DMS53 treated with DMSO at 0.1 percent for 48 hours (cell line): ENCODE data around the gene CHN2.

Source experiments
- DNase-seq: peaks from one replicate; lab custom pipeline; 2025; ENCODE audit not compliant: unreplicated experiment; lab: John Stamatoyannopoulos, UW

Gene CHN2

DNA sequence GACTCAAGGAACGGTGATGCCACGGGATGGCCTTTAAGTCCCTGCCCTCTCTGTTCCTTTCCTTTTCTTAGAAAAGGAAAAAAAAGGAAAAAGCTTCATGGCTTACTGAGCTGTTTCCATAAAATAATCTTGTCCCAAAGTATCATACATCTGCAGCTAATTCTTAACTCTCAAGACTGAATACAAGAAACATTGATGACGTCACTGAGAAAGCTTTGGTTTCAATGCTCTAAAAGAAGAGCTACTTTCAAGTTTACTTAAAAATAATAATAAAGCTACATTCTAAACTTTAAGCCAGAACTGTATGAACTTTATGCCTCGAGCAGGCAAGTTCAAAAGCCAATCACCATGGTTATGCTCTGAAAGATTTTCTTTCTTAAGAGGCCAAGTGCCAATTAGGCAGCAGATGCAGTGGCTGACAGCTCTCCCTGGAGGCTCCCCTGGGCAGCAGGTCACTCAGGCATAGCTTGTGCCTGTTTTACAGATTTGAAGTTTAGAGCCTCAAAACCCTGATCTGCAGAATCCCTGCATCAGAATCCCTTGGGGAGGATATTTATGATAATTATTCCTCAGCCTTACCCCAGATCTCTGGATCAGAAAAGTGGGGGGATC, 165.0 kb downstream of the CHN2 start:
- DNase-seq, result no peak

DNA sequence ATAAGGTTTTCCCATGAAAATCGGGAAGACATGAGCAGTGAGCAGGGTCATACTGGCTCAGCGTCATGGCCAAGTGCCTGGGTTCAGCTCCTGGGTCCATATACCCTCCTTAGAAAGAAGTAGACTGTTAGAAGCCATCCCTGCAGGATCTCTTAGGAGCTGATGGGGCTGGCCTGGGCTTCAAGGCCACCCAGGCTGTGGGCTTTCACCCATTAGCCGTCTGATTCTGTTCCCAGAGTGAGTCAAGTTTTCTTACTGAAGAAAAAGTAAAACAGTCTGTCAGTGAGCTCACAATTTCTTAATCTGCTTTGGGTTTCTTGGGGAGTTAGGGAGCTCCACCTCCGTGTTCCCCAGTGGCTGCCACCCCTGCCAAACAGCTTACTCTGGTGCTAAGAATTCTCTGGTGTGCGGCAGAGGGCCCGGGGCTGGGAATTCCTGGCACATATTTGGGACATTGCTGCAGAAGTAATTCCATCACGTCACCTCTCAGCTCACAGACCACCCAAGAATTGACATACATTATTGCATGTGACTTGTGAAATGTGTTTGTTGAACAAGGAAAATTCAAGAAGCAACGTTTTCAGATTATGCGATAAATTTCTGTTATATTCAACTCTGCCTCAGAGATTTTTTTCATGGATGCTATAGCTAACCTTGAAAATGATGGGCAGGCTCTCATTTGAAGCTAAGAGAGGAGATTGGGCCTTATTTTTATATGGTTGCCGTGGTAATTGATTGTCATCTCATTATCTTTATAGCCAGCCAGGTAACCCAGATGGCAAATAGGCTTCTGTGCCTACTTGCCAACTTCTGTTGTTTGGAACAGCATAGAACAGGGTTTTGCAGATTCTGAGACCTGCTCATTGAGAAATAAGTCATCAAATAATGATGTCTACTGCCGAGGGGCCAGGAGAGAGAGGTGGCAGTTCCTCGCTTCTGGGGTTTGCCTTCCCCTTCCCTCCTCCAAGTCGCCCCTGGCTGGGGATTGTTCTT, 166.4 kb downstream of the CHN2 start:
- no peak for DNase-seq

GRCh38 chr7:29362380-29362779, 167.8 kb downstream of the CHN2 start:
- no peak for DNase-seq

DNA sequence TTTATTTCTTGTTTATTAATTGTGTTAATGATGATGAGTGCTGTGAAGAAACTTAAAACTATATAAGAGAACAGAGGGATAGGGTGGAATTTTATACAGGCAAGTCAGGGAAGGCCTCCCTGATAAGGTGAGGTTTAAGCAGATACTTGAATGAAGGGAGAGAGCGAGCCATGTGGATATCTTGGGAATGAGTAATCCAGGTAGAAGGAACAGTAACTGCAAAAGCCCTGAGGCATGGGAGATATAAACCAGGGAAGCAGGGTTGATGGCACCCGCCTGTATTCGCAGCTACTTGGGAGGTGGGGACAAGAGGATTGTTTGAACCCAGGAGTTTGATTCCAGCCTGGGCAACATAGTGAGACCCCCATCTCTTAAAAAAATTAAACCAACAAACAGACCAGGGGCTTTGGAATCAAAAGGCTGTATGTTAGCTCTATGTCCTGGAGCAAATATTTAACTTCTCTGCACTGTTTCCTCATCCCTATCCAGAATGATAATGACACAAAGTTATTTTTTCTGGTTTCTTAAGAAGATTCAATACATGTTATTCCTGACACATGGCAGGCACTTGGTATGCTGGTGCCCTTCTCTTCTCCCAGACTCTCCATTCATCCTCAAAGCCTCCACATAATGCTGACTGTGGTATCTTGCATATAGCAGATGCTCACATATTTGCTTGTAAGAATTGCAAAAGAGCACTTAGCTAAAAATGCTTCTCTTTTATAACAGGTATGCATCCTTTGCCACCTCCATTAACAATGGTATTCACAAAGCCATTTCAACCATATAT, 169.3 kb downstream of the CHN2 start:
- no peak for DNase-seq

DNA sequence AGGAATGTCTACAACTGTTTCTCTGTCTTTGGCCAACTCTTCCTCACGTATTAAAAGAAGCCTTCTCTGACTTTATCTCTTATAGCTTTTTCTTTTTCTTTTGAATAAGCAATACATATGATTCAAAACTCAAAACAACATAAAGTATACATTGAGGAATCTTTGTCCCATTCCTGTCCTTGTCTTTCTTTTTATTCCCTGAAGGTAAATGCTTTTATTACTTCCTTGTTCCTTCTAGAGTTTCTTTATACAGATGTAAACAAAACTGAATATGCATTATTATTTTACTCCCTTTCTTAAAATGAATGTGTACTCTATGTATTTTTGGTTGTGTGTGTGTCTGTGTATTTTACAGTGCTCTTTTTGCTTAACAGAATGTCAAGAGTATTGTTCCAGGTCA, 170.1 kb downstream of the CHN2 start:
- DNase-seq, result no peak

- DNase-seq, result no peak
These were observed 170.8 kb downstream of the CHN2 start for GRCh38 chr7:29365423-29365822.

DNA sequence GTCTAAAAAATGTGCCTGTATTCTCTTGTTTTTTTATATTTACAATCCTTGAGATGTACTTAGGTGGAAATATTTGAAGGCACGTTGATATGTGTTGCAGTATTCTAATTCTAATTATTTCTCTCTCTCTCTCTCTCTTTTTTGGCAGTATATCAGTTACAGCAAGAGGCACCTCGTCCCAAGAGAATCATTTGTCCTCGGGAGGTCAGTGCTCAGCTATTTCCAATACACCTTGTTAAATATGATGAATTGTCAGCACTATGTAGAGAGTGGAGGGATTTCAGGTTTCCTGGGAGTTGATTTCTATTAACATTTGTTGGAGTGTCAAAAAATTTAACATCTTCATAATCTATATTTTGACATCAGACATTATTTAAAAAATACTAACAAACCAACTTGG, 173.2 kb downstream of the CHN2 start:
- no peak for DNase-seq

DNA sequence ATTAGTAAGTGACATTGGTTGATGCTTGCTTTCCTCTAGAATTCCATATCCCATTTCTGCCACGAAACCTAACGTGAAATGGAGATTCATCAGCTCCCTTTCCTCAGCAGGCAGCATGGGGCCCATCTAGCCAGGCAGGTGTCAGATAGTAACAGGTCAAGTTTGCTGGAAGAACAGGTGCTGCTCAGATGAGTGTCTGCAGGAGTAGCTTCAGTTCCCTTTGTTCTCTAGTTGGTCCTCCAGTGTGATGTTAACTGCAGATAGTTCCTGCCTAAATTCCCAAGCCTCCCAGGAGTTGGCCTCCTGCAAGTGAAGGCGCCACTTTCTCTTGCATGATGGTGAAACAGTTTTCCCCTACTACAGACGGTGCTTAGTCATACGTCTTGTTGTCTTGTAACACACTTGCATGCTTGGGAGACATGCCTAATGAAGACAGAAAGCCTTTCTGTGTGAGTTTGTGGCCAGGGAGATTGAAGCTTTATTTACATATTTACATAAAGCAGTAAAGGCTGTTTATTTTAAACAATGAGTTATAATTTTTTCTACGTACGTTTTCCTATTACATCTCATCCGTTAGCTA, 175.4 kb downstream of the CHN2 start:
- DNase-seq, result peak; percentile 47

- peak; percentile 74 for DNase-seq
These were observed 176.1 kb downstream of the CHN2 start for GRCh38 chr7:29370531-29371314.

- DNase-seq, result no peak
These were observed 176.9 kb downstream of the CHN2 start for GRCh38 chr7:29371472-29371871.

DNA sequence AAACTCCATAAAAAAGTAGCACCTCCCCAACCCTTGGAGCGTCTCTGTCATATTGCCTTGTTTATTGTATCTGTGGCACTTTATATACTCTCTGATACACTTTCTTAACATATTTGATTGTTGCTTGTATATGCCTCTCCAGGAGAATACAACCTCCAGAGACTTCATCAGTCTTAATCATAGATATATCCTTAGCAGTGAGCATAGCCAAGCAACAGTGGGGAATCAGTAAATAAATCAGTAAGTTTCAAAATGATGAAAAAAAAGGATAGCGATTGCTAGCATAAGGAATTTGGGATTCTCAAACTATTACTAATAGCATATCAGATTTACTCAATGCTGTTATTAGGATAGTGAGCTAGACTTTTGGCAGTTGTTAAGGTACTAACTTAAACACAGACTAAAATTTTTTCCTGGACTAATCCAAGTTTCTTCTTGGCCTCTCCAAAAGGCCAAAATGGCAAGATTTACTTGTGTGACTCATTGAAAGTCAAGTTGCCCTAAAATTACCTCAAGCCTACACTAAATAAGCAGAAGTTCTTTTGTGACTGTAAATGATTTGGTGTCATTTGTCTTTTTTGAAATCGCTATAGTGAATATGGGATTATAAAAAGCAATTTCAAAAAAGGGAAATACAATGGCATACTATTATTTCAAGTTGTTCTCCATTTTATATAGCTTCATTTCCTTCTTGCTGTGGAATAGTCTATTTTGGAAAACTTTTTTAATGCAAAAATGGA, 177.9 kb downstream of the CHN2 start:
- no peak for DNase-seq

GRCh38 chr7:29375641-29376562, 181.3 kb downstream of the CHN2 start:
- peak; percentile 81 for DNase-seq

GRCh38 chr7:29377718-29378117, 183.1 kb downstream of the CHN2 start:
- DNase-seq, result no peak

GRCh38 chr7:29379551-29379950, 185.0 kb downstream of the CHN2 start:
- DNase-seq, result no peak

DNA sequence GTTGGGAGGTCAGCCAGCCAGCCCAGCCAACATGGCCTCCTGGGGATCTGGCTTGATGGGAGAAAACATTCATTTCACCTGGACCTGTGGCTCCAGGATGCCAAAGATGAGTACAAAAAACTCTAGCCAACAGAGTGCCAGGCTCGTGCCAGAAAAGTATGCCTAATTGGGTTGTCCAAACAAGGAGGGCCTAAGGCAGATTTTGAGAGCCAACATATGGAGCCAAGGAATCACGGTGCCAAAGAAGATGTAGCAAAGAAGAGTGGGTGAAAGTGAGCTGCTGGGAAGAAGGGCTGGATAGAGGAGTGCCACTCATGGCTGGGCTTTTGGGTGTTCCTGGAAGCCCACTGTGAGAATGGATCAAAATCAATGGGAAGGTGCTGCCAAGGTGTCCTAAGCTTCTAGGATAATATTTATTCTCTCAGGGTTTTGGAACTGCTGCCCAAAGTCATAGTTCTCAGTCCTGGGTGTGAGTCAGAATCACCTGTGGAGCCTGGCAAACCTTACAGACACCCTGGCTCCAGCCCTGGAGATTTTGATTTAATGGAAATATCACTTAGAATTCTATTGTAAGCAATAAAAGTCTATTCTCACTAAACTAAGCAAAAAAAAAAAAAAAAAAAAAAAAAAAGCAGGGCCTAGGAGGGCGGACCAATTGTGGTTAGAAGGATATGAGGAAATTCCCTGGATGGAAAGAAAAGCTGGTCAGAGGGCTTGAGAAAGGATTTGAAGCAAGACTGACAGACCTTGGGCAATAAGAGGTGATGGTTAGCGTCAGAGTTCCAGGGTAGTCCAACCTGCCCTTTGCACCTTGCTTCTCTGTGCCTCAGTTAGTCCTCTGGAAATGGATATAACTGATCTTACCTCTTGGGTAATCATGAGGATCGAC, 186.9 kb downstream of the CHN2 start:
- no peak for DNase-seq

GRCh38 chr7:29384277-29384676, 189.7 kb downstream of the CHN2 start:
- DNase-seq, result no peak

DNA sequence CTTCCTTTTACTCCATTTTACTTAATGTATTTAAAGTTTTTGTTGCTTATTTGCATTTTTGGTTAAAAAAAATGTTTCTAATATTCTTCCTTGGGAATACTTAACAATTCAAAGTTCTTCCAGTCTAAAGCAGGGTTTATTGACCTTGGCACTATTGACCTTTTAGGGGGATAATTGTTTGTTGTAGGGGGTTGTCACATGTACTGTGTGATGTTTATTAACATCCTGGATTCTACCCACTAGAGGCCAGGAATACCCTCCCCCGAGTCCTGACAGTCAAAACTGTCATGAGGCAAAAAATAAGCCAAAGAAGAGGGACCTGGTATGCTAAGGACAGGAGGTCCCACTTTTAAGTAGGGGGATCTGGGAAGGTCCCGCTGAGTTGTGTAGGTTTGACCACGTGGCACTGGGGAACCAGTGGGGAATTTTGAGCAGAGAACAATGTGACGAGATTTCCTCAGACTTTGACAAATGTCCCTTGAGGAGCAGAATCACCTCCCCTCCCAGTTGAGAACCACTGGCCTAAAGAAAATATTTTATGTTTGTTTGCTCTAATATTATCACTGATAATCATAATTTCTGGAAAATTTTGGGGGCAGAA, 190.7 kb downstream of the CHN2 start:
- DNase-seq, result no peak
